NCI-H510A (cell line): Measurements from ENCODE around the gene TNRC6C.
A peak's percentile ranks its signal among the peaks of the same experiment; 100 is the strongest.

Experiments
- DNase-seq: peaks from one replicate; lab custom pipeline; 2025; lab: John Stamatoyannopoulos, UW

The TNRC6C gene

GRCh38 chr17:78013683-78014467 lies 55.4 kb downstream of the TNRC6C start:
- no peak for DNase-seq

- DNase-seq = no peak
Measured at GRCh38 chr17:78014646-78015045, 56.1 kb downstream of the TNRC6C start.

GRCh38 chr17:78016852-78017251 lies 58.3 kb downstream of the TNRC6C start:
- no peak for DNase-seq

- DNase-seq = no peak
Measured at GRCh38 chr17:78019367-78019975, 61.0 kb downstream of the TNRC6C start.

- no peak for DNase-seq
Measured at GRCh38 chr17:78019976-78020716, 61.6 kb downstream of the TNRC6C start.

- no peak for DNase-seq
Measured at GRCh38 chr17:78020717-78021108, 62.2 kb downstream of the TNRC6C start.

GRCh38 chr17:78022425-78022824 lies 63.9 kb downstream of the TNRC6C start:
- no peak for DNase-seq

GRCh38 chr17:78023042-78023441 lies 64.5 kb downstream of the TNRC6C start:
- DNase-seq = no peak

- no peak for DNase-seq
Measured at GRCh38 chr17:78026381-78026780, 67.9 kb downstream of the TNRC6C start.

- no peak for DNase-seq
Measured at GRCh38 chr17:78027121-78027520, 68.6 kb downstream of the TNRC6C start.

GRCh38 chr17:78029697-78030096 lies 71.2 kb downstream of the TNRC6C start:
- no peak for DNase-seq

GRCh38 chr17:78031435-78031834 lies 72.9 kb downstream of the TNRC6C start:
- DNase-seq = no peak

GRCh38 chr17:78032166-78032565 lies 73.7 kb downstream of the TNRC6C start:
- no peak for DNase-seq

GRCh38 chr17:78034429-78035091 lies 76.1 kb downstream of the TNRC6C start:
- DNase-seq = no peak

- DNase-seq = no peak
Measured at GRCh38 chr17:78037280-78037679, 78.8 kb downstream of the TNRC6C start.

GRCh38 chr17:78038748-78039288 lies 80.3 kb downstream of the TNRC6C start:
- peak; percentile 64 for DNase-seq

GRCh38 chr17:78039581-78039980 lies 81.1 kb downstream of the TNRC6C start:
- no peak for DNase-seq

- peak; percentile 64 for DNase-seq
Measured at GRCh38 chr17:78040440-78041385, 82.2 kb downstream of the TNRC6C start.

GRCh38 chr17:78041386-78042179 lies 83.1 kb downstream of the TNRC6C start:
- no peak for DNase-seq

- no peak for DNase-seq
Measured at GRCh38 chr17:78042542-78042941, 84.0 kb downstream of the TNRC6C start.
